A673 (cell line): ENCODE results near the gene CCDC86.

Experiments used
- CTCF ChIP-seq: fragments of 300-800, 200-600 bp; sonication (generic); conservative IDR thresholded peaks from 2 replicates; pipeline ENCODE4 v1.5.1; 2017; ENCODE audit warnings: low read depth, mild to moderate bottlenecking, antibody characterized with exemption, low read length, moderate library complexity, mixed read lengths
- EZH2 ChIP-seq: fragments of 200-600 bp; sonication (generic); IDR thresholded peaks from 2 replicates; pipeline ENCODE4 v1.6.1; 2017; ENCODE audit warnings: borderline replicate concordance, low read depth, mild to moderate bottlenecking, mixed read lengths, antibody characterized with exemption, low read length; ENCODE audit not compliant: poor library complexity, severe bottlenecking

GRCh38 chr11:60816590-60817157 is 25.2 kb upstream of the CCDC86 start:
- no peak for TF ChIP-seq CTCF
- no peak for TF ChIP-seq EZH2
